Upper lobe of left lung (tissue), 6 donors: ENCODE data around the gene IFT172. TPM values are rescaled to one million over a fixed set of nuclear protein-coding genes. Genes with fewer than 3 reads are reported as not detected.
A peak's percentile ranks its signal among the peaks of the same experiment; 100 is the strongest.
"Not testable (repeated sequence)": the region's sequence is repeated elsewhere in the genome, so short reads cannot be mapped to it uniquely, and the experiment has no call there.

Experiments
- ATAC-seq, 2 donors: fragments of 200-7000 bp; cut with Tn5 transposase; one replicate each; pipeline ENCODE4 v1.9.1; 2022; ENCODE audit warnings: mild to moderate bottlenecking in 2 of 2, moderate library complexity in 2 of 2; ENCODE audit not compliant: low FRiP score in 2 of 2
- DNase-seq, 2 donors: peaks; one replicate each; pipeline ENCODE4 v3.0.0-alpha.2; 2019 to 2020
- H3K27ac ChIP-seq, 4 donors: fragments of 200-600 bp; sonication (generic); one replicate each; pipeline ENCODE4 v1.5.1; 2016 to 2019
- H3K27me3 ChIP-seq, 4 donors: fragments of 200-600 bp; sonication (generic); one replicate each; pipeline ENCODE4 v1.5.1; 2017 to 2019
- H3K36me3 ChIP-seq, 4 donors: fragments of 200-600 bp; sonication (generic); one replicate each; pipeline ENCODE4 v1.5.1; 2016 to 2019
- H3K4me1 ChIP-seq, 4 donors: fragments of 200-600 bp; sonication (generic); one replicate each; pipeline ENCODE4 v1.5.1; 2018 to 2019
- H3K4me3 ChIP-seq, 4 donors: fragments of 200-600 bp; sonication (generic); one replicate each; pipeline ENCODE4 v1.5.1; 2017 to 2019; ENCODE audit warnings: mild to moderate bottlenecking in 2 of 4, moderate library complexity in 1 of 4
- H3K9me3 ChIP-seq, 4 donors: fragments of 200-600 bp; sonication (generic); one replicate each; pipeline ENCODE4 v1.5.1; 2018 to 2019
- EP300 ChIP-seq, 4 donors: sonication (generic); formaldehyde crosslinking; IDR thresholded peaks; one replicate each; pipeline ENCODE4 v1.5.1; 2017; ENCODE audit warnings: antibody characterized with exemption in 4 of 4, control low read depth in 2 of 4
- POLR2A ChIP-seq, 4 donors: fragments of 450-650 bp; IDR thresholded peaks; one replicate each; pipeline ENCODE4 v1.5.1; 2016 to 2017; ENCODE audit warnings: antibody characterized with exemption in 4 of 4, mild to moderate bottlenecking in 2 of 4
- POLR2AphosphoS5 ChIP-seq, 2 donors: sonication (generic); formaldehyde crosslinking; IDR thresholded peaks; one replicate each; pipeline ENCODE4 v1.5.1; 2017; ENCODE audit warnings: antibody characterized with exemption in 2 of 2
- WGBS, 2 donors: methylation state at CpG; one replicate each; pipeline ENCODE4 v1.1.5; 2017 to 2018; 5-methylcytosine and 5-hydroxymethylcytosine counted together
- total RNA-seq, 6 donors: library from RNA; depleted of rRNA in 4 of 6; stranded (reverse); fragments of >200 nt in 4 of 6; gene quantifications; one replicate each; pipeline versions ENCODE4 v1.1.0 to v1.2.1, GENCODE V29; 2016 to 2021
- TF ChIP-seq, protein P1 (sequence below), 6 experiments: fragments of 450-650 bp in 4 of 6; fragments of 200-600 bp in 2 of 6; sonication (generic) in 2 of 6; IDR thresholded peaks; one replicate each; pipeline ENCODE4 v1.5.1; 2016 to 2019; ENCODE audit warnings: antibody characterized with exemption in 6 of 6
- donor health status: DM: no; HTN: no; CAD: no; lungs with moderate emphysema.
- donor health status: DM: no; HTN: yes; CAD: no; lungs with severe emphysema.

Gene IFT172
- total RNA-seq, 6 donors from 2014 or later, result 24.3 to 80.6 (median 29.8) TPM

DNA sequence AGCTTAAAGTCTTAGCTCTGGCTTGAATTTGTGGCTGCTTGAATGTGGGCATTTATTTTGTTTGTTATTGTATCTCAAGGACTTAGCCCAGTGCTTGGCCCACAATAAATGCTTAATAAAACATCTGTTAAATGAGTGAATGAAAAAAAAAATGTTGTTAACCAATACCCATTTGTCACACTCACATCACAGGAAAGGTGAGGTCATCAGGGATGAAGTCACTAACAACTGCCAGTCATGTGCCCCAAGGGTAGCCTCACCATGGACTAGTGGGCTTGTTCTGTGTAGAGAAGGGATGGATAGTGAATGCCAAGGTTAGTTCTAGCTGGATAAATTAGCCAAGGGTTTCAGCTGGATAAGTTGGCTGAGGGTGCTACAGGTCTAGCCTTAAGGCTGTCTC lies 58.1 kb downstream of the IFT172 start:
- H3K27ac ChIP-seq, result peak overlapping the region in 2 of 4 donors; percentile 16 to 99
- peaks cover 29 to 39% (median 32%) of the 10 kb centered on the region in 4 donors for H3K36me3 ChIP-seq
- no peaks in the 10 kb centered on the region for H3K9me3 ChIP-seq
- no peak overlapping the region for H3K4me3 ChIP-seq
- no peak for DNase-seq
- TF ChIP-seq POLR2A (IDR thresholded peaks at IDR 0.05) (no peak), POLR2AphosphoS5 (IDR thresholded peaks at IDR 0.05) (no peak), EP300 (IDR thresholded peaks at IDR 0.05) (no peak)
- TF ChIP-seq, protein P1, sequence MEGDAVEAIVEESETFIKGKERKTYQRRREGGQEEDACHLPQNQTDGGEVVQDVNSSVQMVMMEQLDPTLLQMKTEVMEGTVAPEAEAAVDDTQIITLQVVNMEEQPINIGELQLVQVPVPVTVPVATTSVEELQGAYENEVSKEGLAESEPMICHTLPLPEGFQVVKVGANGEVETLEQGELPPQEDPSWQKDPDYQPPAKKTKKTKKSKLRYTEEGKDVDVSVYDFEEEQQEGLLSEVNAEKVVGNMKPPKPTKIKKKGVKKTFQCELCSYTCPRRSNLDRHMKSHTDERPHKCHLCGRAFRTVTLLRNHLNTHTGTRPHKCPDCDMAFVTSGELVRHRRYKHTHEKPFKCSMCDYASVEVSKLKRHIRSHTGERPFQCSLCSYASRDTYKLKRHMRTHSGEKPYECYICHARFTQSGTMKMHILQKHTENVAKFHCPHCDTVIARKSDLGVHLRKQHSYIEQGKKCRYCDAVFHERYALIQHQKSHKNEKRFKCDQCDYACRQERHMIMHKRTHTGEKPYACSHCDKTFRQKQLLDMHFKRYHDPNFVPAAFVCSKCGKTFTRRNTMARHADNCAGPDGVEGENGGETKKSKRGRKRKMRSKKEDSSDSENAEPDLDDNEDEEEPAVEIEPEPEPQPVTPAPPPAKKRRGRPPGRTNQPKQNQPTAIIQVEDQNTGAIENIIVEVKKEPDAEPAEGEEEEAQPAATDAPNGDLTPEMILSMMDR (IDR thresholded peaks at IDR 0.05), result no peak
- no peak for ATAC-seq
- H3K27me3 ChIP-seq, result no peaks in the 10 kb centered on the region
- peaks cover 25 to 39% (median 36%) of the 10 kb centered on the region in 4 donors for H3K4me1 ChIP-seq

DNA sequence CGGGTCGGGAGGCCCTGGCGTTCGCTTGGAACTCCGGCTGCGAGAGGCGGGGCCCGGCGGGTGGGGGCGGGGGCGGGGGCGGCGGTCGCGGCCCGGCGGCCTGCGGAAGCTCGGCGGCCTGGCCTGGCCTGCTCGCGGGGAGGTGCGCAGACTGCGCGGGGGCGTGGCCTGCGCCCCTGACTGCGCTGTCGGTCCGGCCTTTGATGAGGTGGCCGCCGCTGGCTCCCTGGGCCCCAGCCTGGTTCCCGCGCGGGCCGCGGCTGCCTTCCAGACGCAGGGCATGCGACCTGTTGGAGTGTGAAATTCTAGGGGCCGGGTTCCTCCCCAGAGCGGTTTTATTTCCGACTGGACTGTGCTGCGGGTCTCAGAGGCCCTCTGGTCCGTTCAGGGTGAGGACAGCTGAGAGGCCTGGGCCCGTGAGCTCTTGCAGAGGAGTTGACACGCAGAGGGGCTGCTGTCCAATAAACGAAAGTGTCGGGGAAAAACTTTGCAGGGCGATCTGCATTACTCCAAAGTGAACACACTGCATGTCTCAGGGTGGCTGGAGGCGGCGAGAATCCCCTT lies 60.5 kb downstream of the IFT172 start:
- ATAC-seq (peak; percentile 94 to 96), DNase-seq (peak; percentile 90 to 97)
- TF ChIP-seq, protein P1 (IDR thresholded peaks at IDR 0.05), result no peak
- peak in 1 of 2 donors; percentile 46 for TF ChIP-seq POLR2AphosphoS5 (IDR thresholded peaks at IDR 0.05)
- TF ChIP-seq POLR2A (IDR thresholded peaks at IDR 0.05), result no peak
- Histone ChIP-seq H3K27ac (peak overlapping the region; percentile 95 to 99 (median 97)), H3K9me3 (no peaks in the 10 kb centered on the region), H3K27me3 (no peaks in the 10 kb centered on the region), H3K4me1 (peaks cover 25 to 39% (median 36%) of the 10 kb centered on the region in 4 donors), H3K36me3 (peaks cover 5 to 16% (median 10%) of the 10 kb centered on the region in 4 donors), H3K4me3 (peak overlapping the region; percentile 76 to 90 (median 81))
- 2 to 3% methylated on average over 7 to 16 of the region's 51 CpGs for WGBS, 2 donors

DNA sequence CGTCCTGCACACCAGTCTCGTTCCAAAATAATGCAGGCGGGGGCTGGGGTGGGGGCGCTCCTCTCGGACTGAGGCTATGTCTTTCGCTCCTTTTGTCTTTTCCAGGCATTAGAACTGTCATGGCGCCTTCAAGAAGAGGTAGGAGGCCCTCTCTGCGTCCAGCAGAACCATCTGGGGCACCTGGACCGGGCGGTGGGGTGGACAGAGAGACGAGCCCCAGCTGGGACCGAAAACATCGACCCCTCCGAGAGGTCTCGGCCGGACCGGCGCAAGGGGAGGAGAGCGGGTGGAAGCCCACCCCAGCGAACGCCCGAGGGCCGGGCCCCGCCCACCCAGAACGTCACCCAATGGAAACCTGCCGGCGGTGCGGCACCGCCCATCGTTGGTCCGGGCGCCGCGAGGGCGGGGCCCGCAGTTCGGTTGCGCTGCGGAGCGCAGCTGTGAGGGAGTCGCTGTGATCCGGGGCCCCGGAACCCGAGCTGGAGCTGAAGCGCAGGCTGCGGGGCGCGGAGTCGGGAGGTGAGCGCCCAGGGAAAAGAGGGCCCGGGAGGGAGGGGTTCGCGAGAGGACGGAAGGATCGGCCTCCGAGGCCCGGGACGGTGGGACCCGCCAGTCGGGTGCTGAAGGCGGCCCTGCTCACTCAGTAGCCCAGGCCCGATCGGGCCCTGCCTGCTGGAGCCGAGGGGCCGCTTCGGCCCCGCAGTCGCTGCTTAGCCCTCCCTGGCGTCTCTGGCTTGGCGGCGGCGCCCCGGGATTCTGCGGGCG lies 61.1 kb downstream of the IFT172 start, which contains the start of gene NRBP1:
Gene NRBP1 (plus strand): TSS at position 419 of the 765 bp plus-strand sequence. CDS start 4,643 bp downstream, outside the sequence.
- ATAC-seq (peak; percentile 98 to 99), DNase-seq (peak; percentile 91 to 99)
- peak within 1 kb of the TSS; percentile 76 to 90 (median 81) for H3K4me3 ChIP-seq
- no peaks in the 10 kb centered on the region for H3K9me3 ChIP-seq
- TF ChIP-seq POLR2AphosphoS5 (IDR thresholded peaks at IDR 0.05), result peak; percentile 95 to 97
- TF ChIP-seq, protein P1 (IDR thresholded peaks at IDR 0.05), result no peak
- peak in 1 of 4 donors; percentile 31 for TF ChIP-seq EP300 (IDR thresholded peaks at IDR 0.05)
- TF ChIP-seq POLR2A (IDR thresholded peaks at IDR 0.05), result peak; percentile 79 to 96 (median 90)
- WGBS, 2 donors, result 0 to 1% methylated on average over 32 to 53 of the region's 75 CpGs
- peak within 1 kb of the TSS; percentile 95 to 99 (median 97) for H3K27ac ChIP-seq
- H3K36me3 ChIP-seq, result peaks cover 0 to 9% (median 3%) of the 10 kb centered on the region in 4 donors
- H3K4me1 ChIP-seq, result peaks cover 25 to 39% (median 36%) of the 10 kb centered on the region in 4 donors
- no peaks in the 10 kb centered on the region for H3K27me3 ChIP-seq

DNA sequence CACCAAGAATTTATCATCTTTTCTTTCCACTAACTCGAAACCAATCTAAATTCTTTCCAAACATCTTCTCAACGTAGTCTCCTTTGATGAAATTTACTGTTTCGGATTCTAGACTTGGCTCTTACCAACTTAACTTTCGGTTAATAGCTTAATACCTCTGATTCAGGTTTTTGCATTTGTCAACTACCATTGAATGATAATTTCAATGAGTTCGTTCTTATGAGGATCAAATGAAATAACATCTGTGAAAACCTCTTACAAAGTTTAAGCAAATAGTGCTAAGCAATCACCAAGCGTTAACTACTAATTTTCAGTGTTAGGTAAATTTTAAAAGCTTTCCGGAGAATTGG lies 61.7 kb downstream of the IFT172 start:
- Histone ChIP-seq H3K27ac (peak overlapping the region; percentile 95 to 99 (median 97)), H3K9me3 (no peaks in the 10 kb centered on the region), H3K4me1 (peaks cover 25 to 39% (median 36%) of the 10 kb centered on the region in 4 donors), H3K36me3 (peaks cover 0 to 4% (median 0%) of the 10 kb centered on the region in 4 donors), H3K27me3 (no peaks in the 10 kb centered on the region), H3K4me3 (peak overlapping the region; percentile 71 to 90 (median 80))
- ATAC-seq (no peak), DNase-seq (no peak)
- 12 to 23% methylated on average over 7 of the region's 7 CpGs for WGBS, 2 donors
- no peak for TF ChIP-seq POLR2AphosphoS5 (IDR thresholded peaks at IDR 0.05)
- TF ChIP-seq, protein P1 (IDR thresholded peaks at IDR 0.05), result no peak
- TF ChIP-seq POLR2A (IDR thresholded peaks at IDR 0.05), result no peak
- TF ChIP-seq EP300 (IDR thresholded peaks at IDR 0.05), result no peak

DNA sequence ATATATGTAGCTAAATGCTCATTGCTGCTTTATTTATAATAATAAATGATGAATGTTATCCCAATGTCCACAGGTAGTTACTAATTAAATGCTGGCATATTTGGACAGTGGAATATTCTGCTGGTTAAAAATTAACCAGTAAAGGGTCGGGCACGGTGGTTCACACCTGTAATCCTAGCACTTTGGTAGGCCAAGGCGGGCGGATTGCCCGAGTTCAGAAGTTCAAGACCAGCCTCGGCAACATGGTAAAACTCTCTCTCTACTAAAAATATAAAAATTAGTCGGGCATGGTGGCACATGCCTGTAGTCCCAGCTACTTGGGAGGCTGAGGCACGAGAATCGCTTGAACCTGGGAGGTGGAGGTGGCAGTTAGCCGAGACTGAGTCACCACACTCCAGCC lies 64.5 kb downstream of the IFT172 start:
- WGBS, 2 donors, result 87 to 91% methylated on average over 10 of the region's 10 CpGs
- H3K4me3 ChIP-seq, result not testable (repeated sequence)

More for the DNA sequence above, 64.5 kb downstream of the IFT172 start:
- DNase-seq, H3K27me3 ChIP-seq, H3K9me3 ChIP-seq, ATAC-seq, H3K36me3 ChIP-seq, H3K27ac ChIP-seq: not testable (repeated sequence)
- peaks cover 5 to 17% (median 13%) of the 10 kb centered on the region in 4 donors for H3K4me1 ChIP-seq
